Measurements from ENCODE around the gene PAX5.

DNA sequence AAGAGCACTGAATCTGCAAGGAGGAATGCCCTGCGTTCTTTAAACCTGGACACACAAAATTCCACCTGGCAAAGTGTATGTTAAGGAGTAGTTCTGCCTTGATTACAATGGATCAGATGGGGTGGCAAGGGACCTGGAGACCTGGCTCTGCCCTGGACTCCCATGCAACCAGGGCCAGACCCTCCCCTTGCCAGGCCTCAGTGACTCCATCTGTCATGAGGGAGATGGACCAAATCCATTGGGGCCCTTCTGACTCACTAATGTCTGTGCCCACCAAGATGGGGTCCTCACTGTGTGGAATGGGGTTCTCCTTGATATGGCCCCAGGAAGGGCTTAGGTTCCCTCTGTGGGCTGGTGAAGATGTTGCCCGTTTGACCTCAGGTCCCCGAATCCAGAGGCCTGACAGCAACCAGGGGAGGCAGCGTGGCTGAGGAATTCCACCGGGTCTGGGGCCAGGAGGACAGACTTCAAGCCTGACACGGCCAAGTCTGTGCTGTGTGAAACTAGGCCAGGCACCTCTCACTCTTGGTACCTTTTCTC, 100.3 kb downstream of the PAX5 start:
- no peak for TF ChIP-seq REST (IDR thresholded peaks at IDR 0.05; ENCODE audit: low read depth)
- no peak for TF ChIP-seq TEAD4 (IDR thresholded peaks at IDR 0.05)
- no peak for TF ChIP-seq TCF12 (IDR thresholded peaks at IDR 0.05; ENCODE audit: low read depth)
- no peak for TF ChIP-seq EGR1 (IDR thresholded peaks at IDR 0.05)
- TF ChIP-seq TAF1 (IDR thresholded peaks at IDR 0.05; ENCODE audit: low read depth) = no peak
- no peak for TF ChIP-seq CREB1 (IDR thresholded peaks at IDR 0.05; ENCODE audit: low read depth)
- no peak for TF ChIP-seq NFIC (IDR thresholded peaks at IDR 0.05)
- TF ChIP-seq, protein P1, sequence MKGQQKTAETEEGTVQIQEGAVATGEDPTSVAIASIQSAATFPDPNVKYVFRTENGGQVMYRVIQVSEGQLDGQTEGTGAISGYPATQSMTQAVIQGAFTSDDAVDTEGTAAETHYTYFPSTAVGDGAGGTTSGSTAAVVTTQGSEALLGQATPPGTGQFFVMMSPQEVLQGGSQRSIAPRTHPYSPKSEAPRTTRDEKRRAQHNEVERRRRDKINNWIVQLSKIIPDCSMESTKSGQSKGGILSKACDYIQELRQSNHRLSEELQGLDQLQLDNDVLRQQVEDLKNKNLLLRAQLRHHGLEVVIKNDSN (IDR thresholded peaks at IDR 0.05) = no peak
